CD4-positive, alpha-beta memory T cell (primary cell): ENCODE results near the gene UBE2L6. TPM values are rescaled to one million over a fixed set of nuclear protein-coding genes. Genes with fewer than 3 reads are reported as not detected.

Experiments used
- CTCF ChIA-PET: fragments of 350-600 bp; sonication (Branson Sonifier 250); formaldehyde crosslinking; loops from one replicate; lab custom pipeline; 2021; ENCODE audit warnings: inconsistent platforms; ENCODE audit not compliant: partially characterized antibody; lab: Charles Lee
- POLR2A ChIA-PET: fragments of 350-600 bp; sonication (Branson Sonifier 250); formaldehyde crosslinking; loops from one replicate; lab custom pipeline; 2021; ENCODE audit not compliant: partially characterized antibody; lab: Charles Lee
- DNase-seq, 5 donors: peaks; one replicate each; pipeline versions ENCODE4 v3.0.0 to v3.0.0-alpha.2; 2020 to 2022; ENCODE audit warnings: mixed read lengths in 1 of 5
- H3K27ac ChIP-seq: one replicate; pipeline ENCODE4 v1.7.0; 2013; ENCODE audit warnings: low read depth, low read length
- H3K27me3 ChIP-seq: 2 replicates; pipeline ENCODE4 v1.7.0; 2013; ENCODE audit warnings: mild to moderate bottlenecking, low read length, moderate library complexity; ENCODE audit not compliant: insufficient read depth
- H3K36me3 ChIP-seq: 2 replicates; pipeline ENCODE4 v1.7.0; 2013; ENCODE audit warnings: mild to moderate bottlenecking, low read length, moderate library complexity; ENCODE audit not compliant: insufficient read depth
- H3K4me1 ChIP-seq: 2 replicates; pipeline ENCODE4 v1.7.0; 2013; ENCODE audit warnings: mild to moderate bottlenecking, low read length, moderate library complexity; ENCODE audit not compliant: insufficient read depth
- H3K4me3 ChIP-seq, 2 donors: one replicate each; pipeline ENCODE4 v1.7.0; 2013; ENCODE audit warnings: low read length in 2 of 2, mild to moderate bottlenecking in 1 of 2
- H3K9me3 ChIP-seq, 2 donors: one replicate each; pipeline ENCODE4 v1.7.0; 2013; ENCODE audit warnings: low read length in 2 of 2, control low read depth in 1 of 2; ENCODE audit not compliant: control insufficient read depth in 1 of 2
- H3K27ac Mint-ChIP-seq, 7 donors: one replicate each; pipeline ENCODE4 v1.8.0; 2020 to 2021; ENCODE audit warnings: mixed read lengths in 7 of 7, mild to moderate bottlenecking in 6 of 7, inconsistent platforms in 3 of 7, moderate library complexity in 3 of 7
- H3K27me3 Mint-ChIP-seq, 2 donors: one replicate each; pipeline ENCODE4 v1.8.0; 2020 to 2021; ENCODE audit warnings: mixed read lengths in 2 of 2
- H3K36me3 Mint-ChIP-seq, 2 donors: one replicate each; pipeline ENCODE4 v1.8.0; 2020 to 2021; ENCODE audit warnings: mixed read lengths in 2 of 2, inconsistent platforms in 1 of 2, mild to moderate bottlenecking in 1 of 2
- H3K4me1 Mint-ChIP-seq, 4 donors: one replicate each; pipeline ENCODE4 v1.8.0; 2020 to 2021; ENCODE audit warnings: mixed read lengths in 4 of 4, mild to moderate bottlenecking in 1 of 4
- H3K4me3 Mint-ChIP-seq, 8 donors: one replicate each; pipeline ENCODE4 v1.8.0; 2020 to 2021; ENCODE audit warnings: mixed read lengths in 8 of 8, mild to moderate bottlenecking in 7 of 8, moderate library complexity in 6 of 8, inconsistent platforms in 3 of 8
- H3K9me3 Mint-ChIP-seq, 8 donors: one replicate each; pipeline ENCODE4 v1.8.0; 2020 to 2021; ENCODE audit warnings: mixed read lengths in 8 of 8, mild to moderate bottlenecking in 5 of 8, inconsistent platforms in 3 of 8, moderate library complexity in 1 of 8
- intact Hi-C: fragments of 100-400 bp; cut with micrococcal nuclease; formaldehyde crosslinking; loops from one replicate; pipeline ENCODE4 v1.15.1; 2023
- polyA plus RNA-seq, 2 donors: library from polyadenylated mRNA; unstranded; fragments of 300-500 nt; fragmentation: Illumina TruSeq; gene quantifications; one replicate each; pipeline ENCODE4 v1.2.3, GENCODE V29; 2021
- total RNA-seq, 2 experiments: library from RNA; stranded (reverse); gene quantifications; one replicate each; pipeline ENCODE4 v1.2.3, GENCODE V29; 2021

Gene UBE2L6
- total and polyA plus RNA-seq, 4 experiments from 2014 or later: 79.7 to 320 (median 170) TPM

- CTCF ChIA-PET: interaction anchor here (1.3 to 25.5 kb wide), 2 partner anchors 32 to 62 kb away, joined by 3 to 848 read pairs; no protein-coding TSS in a partner anchor
- intact Hi-C loops: no loop called here
- peaks cover 0 to 2% (median 0%) of the 10 kb centered on the region in 8 donors for H3K9me3 Mint-ChIP-seq
- peaks cover 2% of the 10 kb centered on the region for H3K4me1 ChIP-seq
- H3K9me3 ChIP-seq: no peaks in the 10 kb centered on the region
- no peaks in the 10 kb centered on the region for H3K36me3 ChIP-seq
- H3K27me3 ChIP-seq: no peaks in the 10 kb centered on the region
- POLR2A ChIA-PET: no interaction called here
- no peak overlapping the region for H3K27ac Mint-ChIP-seq
- no peaks in the 10 kb centered on the region for H3K27me3 Mint-ChIP-seq
- no peak overlapping the region for H3K4me3 Mint-ChIP-seq
- H3K27ac ChIP-seq: no peak overlapping the region
- no peak overlapping the region for H3K4me3 ChIP-seq
- H3K4me1 Mint-ChIP-seq: peaks cover 2% of the 10 kb centered on the region in 4 donors
- no peak for DNase-seq
- H3K36me3 Mint-ChIP-seq: no peaks in the 10 kb centered on the region
These were observed 46.4 kb downstream of the UBE2L6 start for GRCh38 chr11:57521116-57521515.

GRCh38 chr11:57516061-57516443, 51.4 kb downstream of the UBE2L6 start:
- no peaks in the 10 kb centered on the region for H3K36me3 ChIP-seq

GRCh38 chr11:57515332-57516060, 52.0 kb downstream of the UBE2L6 start, which contains the start of gene SLC43A1:
Gene SLC43A1, minus strand, starts transcription at chr11:57515702. Its CDS starts 1,591 bp downstream, at chr11:57514111.
- H3K4me1 Mint-ChIP-seq: peaks cover 17 to 32% (median 26%) of the 10 kb centered on the region in 4 donors
- peaks cover 0 to 8% of the 10 kb centered on the region in 2 donors for H3K36me3 Mint-ChIP-seq
- ChIA-PET POLR2A (interaction anchor here (0.9 to 3.7 kb wide), 11 partner anchors 9 to 226 kb away, joined by 3 to 23 read pairs (median 6); partner anchors contain the start of genes SELENOH, SSRP1, TIMM10 and TNKS1BP1), CTCF (interaction anchor here (1.1 to 25.5 kb wide), 8 partner anchors 10 to 129 kb away, joined by 4 to 848 read pairs (median 4); no protein-coding TSS in a partner anchor)
- H3K27ac ChIP-seq: peak within 1 kb of the TSS; percentile 43
- H3K4me3 Mint-ChIP-seq: peak within 1 kb of the TSS; percentile 97 to 99 (median 98)
- peak within 1 kb of the TSS; percentile 78 to 95 (median 89) for H3K27ac Mint-ChIP-seq
- H3K9me3 Mint-ChIP-seq: no peaks in the 10 kb centered on the region
- H3K27me3 ChIP-seq: no peaks in the 10 kb centered on the region
- no peaks in the 10 kb centered on the region for H3K27me3 Mint-ChIP-seq
- no peaks in the 10 kb centered on the region for H3K9me3 ChIP-seq
- peak within 1 kb of the TSS; percentile 69 to 84 for H3K4me3 ChIP-seq
- H3K4me1 ChIP-seq: peaks cover 22% of the 10 kb centered on the region
- intact Hi-C loops: no loop called here
- H3K36me3 ChIP-seq: no peaks in the 10 kb centered on the region
- peak in 2 of 5 donors; percentile 10 to 13 for DNase-seq

More at GRCh38 chr11:57516061-57516443, 51.4 kb downstream of the UBE2L6 start:
- CTCF ChIA-PET: interaction anchor here (1.5 to 25.5 kb wide), 6 partner anchors 11 to 170 kb away, joined by 4 to 848 read pairs (median 27); no protein-coding TSS in a partner anchor
- peak overlapping the region; percentile 90 to 99 (median 96) for H3K4me3 Mint-ChIP-seq
- POLR2A ChIA-PET: interaction anchor here (1.3 to 3.7 kb wide), 6 partner anchors 11 to 226 kb away, joined by 6 to 23 read pairs (median 10); partner anchors contain the start of genes SELENOH, TIMM10 and UBE2L6
- peaks cover 22% of the 10 kb centered on the region for H3K4me1 ChIP-seq
- H3K36me3 Mint-ChIP-seq: peaks cover 0 to 8% of the 10 kb centered on the region in 2 donors
- H3K27me3 Mint-ChIP-seq: no peaks in the 10 kb centered on the region
- intact Hi-C loops: no loop called here
- H3K9me3 Mint-ChIP-seq: no peaks in the 10 kb centered on the region
- peaks cover 17 to 32% (median 26%) of the 10 kb centered on the region in 4 donors for H3K4me1 Mint-ChIP-seq
- DNase-seq: no peak
- H3K27me3 ChIP-seq: no peaks in the 10 kb centered on the region
- peak overlapping the region; percentile 43 for H3K27ac ChIP-seq
- peak overlapping the region in 6 of 7 donors; percentile 64 to 91 (median 86) for H3K27ac Mint-ChIP-seq
- no peaks in the 10 kb centered on the region for H3K9me3 ChIP-seq
- H3K4me3 ChIP-seq: peak overlapping the region; percentile 54 to 84

GRCh38 chr11:57514538-57515331, 52.7 kb downstream of the UBE2L6 start:
- Mint-ChIP-seq H3K4me1 (peaks cover 18 to 33% (median 26%) of the 10 kb centered on the region in 4 donors), H3K9me3 (no peaks in the 10 kb centered on the region), H3K36me3 (peaks cover 0 to 8% of the 10 kb centered on the region in 2 donors), H3K4me3 (peak overlapping the region; percentile 97 to 99 (median 98)), H3K27ac (peak overlapping the region; percentile 51 to 95 (median 89)), H3K27me3 (no peaks in the 10 kb centered on the region)
- Histone ChIP-seq H3K4me3 (peak overlapping the region; percentile 69 to 84), H3K27me3 (no peaks in the 10 kb centered on the region), H3K4me1 (peaks cover 22% of the 10 kb centered on the region), H3K36me3 (no peaks in the 10 kb centered on the region), H3K9me3 (no peaks in the 10 kb centered on the region), H3K27ac (peak overlapping the region; percentile 43)
- peak in 4 of 5 donors; percentile 35 to 55 (median 40) for DNase-seq
- intact Hi-C loops: loop anchor here (1.0 kb wide), 1 partner anchor 13 kb away; no protein-coding TSS in a partner anchor
- ChIA-PET POLR2A (interaction anchor here (0.9 to 3.7 kb wide), 11 partner anchors 10 to 227 kb away, joined by 3 to 23 read pairs (median 6); partner anchors contain the start of genes SELENOH, SSRP1, TIMM10 and TNKS1BP1), CTCF (interaction anchor here (1.1 to 25.5 kb wide), 8 partner anchors 9 to 130 kb away, joined by 4 to 848 read pairs (median 4); no protein-coding TSS in a partner anchor)

- H3K4me1 ChIP-seq: peaks cover 22% of the 10 kb centered on the region
- Mint-ChIP-seq H3K36me3 (peaks cover 0 to 8% of the 10 kb centered on the region in 2 donors), H3K27ac (peak overlapping the region; percentile 52 to 95 (median 78)), H3K4me3 (peak overlapping the region; percentile 97 to 99 (median 98)), H3K4me1 (peaks cover 18 to 37% (median 27%) of the 10 kb centered on the region in 4 donors), H3K27me3 (no peaks in the 10 kb centered on the region), H3K9me3 (no peaks in the 10 kb centered on the region)
- H3K36me3 ChIP-seq: no peaks in the 10 kb centered on the region
- peak in 3 of 5 donors; percentile 22 to 26 (median 24) for DNase-seq
- ChIA-PET CTCF (interaction anchor here (1.1 to 25.5 kb wide), 8 partner anchors 9 to 228 kb away, joined by 4 to 848 read pairs (median 4); partner anchors contain the start of gene SELENOH), POLR2A (interaction anchor here (0.9 to 3.7 kb wide), 9 partner anchors 12 to 228 kb away, joined by 3 to 23 read pairs (median 7); partner anchors contain the start of genes SELENOH, SSRP1, TIMM10 and TNKS1BP1)
- H3K9me3 ChIP-seq: no peaks in the 10 kb centered on the region
- intact Hi-C loops: loop anchor here (1.0 kb wide), 1 partner anchor 13 kb away; no protein-coding TSS in a partner anchor
- no peaks in the 10 kb centered on the region for H3K27me3 ChIP-seq
- H3K27ac ChIP-seq: peak overlapping the region; percentile 43
- H3K4me3 ChIP-seq: peak overlapping the region; percentile 69 to 84
These were observed 53.4 kb downstream of the UBE2L6 start for GRCh38 chr11:57513911-57514537.

GRCh38 chr11:57513452-57513795, 54.0 kb downstream of the UBE2L6 start:
- no peak for DNase-seq
- Histone ChIP-seq H3K36me3 (no peaks in the 10 kb centered on the region), H3K9me3 (no peaks in the 10 kb centered on the region), H3K4me3 (no peak overlapping the region), H3K4me1 (peaks cover 22% of the 10 kb centered on the region), H3K27me3 (no peaks in the 10 kb centered on the region), H3K27ac (no peak overlapping the region)
- CTCF ChIA-PET: interaction anchor here (1.5 to 25.5 kb wide), 4 partner anchors 14 to 228 kb away, joined by 4 to 848 read pairs (median 78); partner anchors contain the start of gene SELENOH
- peaks cover 18 to 37% (median 27%) of the 10 kb centered on the region in 4 donors for H3K4me1 Mint-ChIP-seq
- intact Hi-C loops: no loop called here
- H3K27ac Mint-ChIP-seq: peak overlapping the region; percentile 29 to 85 (median 74)
- peak overlapping the region; percentile 73 to 99 (median 80) for H3K4me3 Mint-ChIP-seq
- H3K9me3 Mint-ChIP-seq: no peaks in the 10 kb centered on the region
- peaks cover 0 to 8% of the 10 kb centered on the region in 2 donors for H3K36me3 Mint-ChIP-seq
- H3K27me3 Mint-ChIP-seq: no peaks in the 10 kb centered on the region
- POLR2A ChIA-PET: interaction anchor here (2.5 to 3.7 kb wide), 3 partner anchors 14 to 228 kb away, joined by 9 to 23 read pairs (median 22); partner anchors contain the start of genes SELENOH and TIMM10
